ENCODE measurements around the gene DACT1.

DACT1 gene

GRCh38 chr14:58636129-58636528 is 1.6 kb upstream of the DACT1 start:
- no peak for DNase-seq (ENCODE audit: low spot score)

GRCh38 chr14:58637040-58637390 is 747 bp upstream of the DACT1 start:
- DNase-seq (ENCODE audit: low spot score), result no peak

- no peak for DNase-seq (ENCODE audit: low spot score)
Measured at GRCh38 chr14:58638231-58639197, 752 bp downstream of the DACT1 start.

DNA sequence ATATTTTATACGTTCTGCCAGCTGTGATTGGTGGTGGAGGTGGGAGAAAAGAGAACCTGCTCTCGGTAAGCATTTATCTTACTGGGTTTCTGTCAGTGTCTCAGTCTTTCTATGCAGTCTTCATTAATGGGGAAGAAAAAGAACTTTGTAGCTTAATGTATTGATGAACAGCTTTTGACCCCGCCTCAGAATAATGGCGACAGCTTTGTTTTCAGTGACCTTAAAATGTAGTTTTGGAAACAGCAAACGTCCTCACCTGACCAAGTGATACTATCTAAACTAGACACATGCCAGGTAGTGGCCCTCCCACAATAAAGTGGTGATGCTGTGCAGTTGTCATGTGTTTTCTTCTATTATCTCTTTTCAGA is 1.4 kb downstream of the DACT1 start:
- DNase-seq (ENCODE audit: low spot score), result no peak

- DNase-seq (ENCODE audit: low spot score), result peak; percentile 0
Measured at GRCh38 chr14:58639842-58640484, 2.2 kb downstream of the DACT1 start.

DNA sequence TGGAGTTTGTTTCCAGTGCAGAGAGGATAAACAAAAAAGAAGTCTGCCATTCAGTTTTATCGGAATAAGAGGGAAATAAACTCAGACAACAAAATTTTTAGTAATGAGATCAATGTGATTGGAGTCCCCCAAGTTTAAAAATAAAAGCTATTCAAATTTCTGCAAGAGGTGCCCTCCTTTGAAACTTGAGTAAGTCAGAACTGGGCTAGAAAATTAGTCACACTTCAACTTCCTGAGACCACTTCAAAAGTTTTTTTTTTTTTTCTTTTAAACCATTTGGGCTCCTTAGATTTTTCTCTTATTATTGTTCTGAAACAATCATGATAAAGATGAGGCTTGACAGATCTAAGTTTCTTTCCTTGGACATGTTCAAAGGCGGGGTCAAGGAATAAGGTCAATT is 3.2 kb downstream of the DACT1 start:
- no peak for DNase-seq (ENCODE audit: low spot score)

DNA sequence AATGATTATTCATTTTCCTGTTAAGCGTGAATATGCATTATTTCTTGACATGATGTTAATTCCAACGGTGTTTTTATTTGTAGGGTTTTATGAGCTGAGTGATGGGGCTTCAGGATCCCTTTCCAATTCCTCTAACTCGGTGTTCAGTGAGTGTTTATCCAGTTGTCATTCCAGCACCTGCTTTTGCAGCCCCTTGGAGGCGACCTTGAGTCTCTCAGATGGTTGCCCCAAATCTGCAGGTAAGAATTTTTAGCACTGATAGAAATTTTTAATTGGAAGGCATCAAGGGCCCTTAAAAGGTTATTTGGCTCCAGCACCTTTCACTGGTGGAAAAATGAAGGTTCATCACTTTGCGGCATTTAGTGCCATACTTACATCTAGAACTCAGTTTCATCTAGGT is 3.7 kb downstream of the DACT1 start:
- no peak for DNase-seq (ENCODE audit: low spot score)

DNA sequence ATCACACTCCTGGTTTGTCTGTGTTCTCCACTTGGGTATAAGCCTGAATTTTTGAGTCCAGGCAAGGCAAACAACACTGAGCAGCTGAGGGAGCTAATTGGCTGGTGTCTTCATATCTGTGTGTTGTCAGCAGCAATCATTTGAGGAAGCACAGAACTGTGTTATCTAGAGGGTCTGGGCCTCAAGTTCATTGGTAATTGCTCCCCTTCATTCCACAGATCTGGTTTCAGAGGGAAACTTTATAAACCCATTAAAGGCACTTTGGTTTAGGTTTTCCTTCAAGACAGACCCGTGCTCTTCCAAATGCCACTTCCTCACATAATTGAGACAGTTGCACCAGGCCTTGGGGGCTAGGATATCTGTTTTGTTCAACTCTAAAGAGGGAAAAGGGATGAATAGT is 5.6 kb downstream of the DACT1 start:
- DNase-seq (ENCODE audit: low spot score), result no peak

DNA sequence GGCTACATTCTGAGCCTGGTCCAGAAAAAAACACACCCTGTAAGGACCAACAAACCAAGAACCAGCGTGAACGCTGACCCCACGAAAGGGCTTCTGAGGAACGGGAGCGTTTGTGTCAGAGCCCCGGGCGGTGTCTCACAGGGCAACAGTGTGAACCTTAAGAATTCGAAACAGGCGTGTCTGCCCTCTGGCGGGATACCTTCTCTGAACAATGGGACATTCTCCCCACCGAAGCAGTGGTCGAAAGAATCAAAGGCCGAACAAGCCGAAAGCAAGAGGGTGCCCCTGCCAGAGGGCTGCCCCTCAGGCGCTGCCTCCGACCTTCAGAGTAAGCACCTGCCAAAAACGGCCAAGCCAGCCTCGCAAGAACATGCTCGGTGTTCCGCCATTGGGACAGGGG is 7.9 kb downstream of the DACT1 start:
- DNase-seq (ENCODE audit: low spot score), result no peak

- DNase-seq (ENCODE audit: low spot score), result no peak
Measured at GRCh38 chr14:58646479-58646878, 8.7 kb downstream of the DACT1 start.

DNA sequence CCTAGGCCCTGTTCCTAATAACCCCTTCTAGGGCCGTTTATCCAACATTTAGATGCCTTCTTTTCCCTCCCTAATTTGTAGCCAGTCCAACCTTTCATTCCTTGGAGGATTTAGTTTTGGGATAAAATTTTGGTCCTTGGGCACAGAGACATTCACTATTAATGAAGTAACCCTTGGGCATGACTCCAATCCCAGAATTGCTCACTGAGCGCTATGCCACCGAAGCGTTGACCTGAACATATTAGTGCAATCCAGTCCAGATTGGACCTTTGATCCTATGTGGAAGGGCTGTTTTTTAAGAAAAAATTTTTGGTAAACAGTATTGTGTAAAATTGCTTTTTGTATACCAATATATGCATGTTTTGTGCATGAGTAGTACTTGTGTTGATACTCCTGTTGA is 10.0 kb downstream of the DACT1 start:
- no peak for DNase-seq (ENCODE audit: low spot score)

DNA sequence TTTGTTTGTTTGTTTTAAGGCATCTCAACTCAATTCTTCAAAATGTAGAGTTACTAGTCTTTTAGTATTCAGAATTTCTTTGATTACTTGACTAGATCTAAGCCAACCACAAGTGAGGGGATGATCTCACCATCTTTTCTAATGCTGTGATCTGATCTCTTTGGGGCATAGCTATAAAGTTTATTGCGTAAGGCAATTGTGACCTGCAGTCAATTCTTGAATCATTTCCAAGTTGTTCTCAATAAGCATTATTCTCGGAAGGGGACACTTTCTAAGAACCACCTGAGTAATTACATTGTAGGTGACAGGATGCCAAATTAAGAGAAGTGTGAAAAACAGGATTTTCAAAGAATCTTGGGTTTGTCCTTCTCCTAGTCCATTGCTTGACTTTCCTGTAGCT is 13.1 kb downstream of the DACT1 start:
- DNase-seq (ENCODE audit: low spot score), result no peak

- DNase-seq (ENCODE audit: low spot score), result no peak
Measured at GRCh38 chr14:58656671-58657411, 19.1 kb downstream of the DACT1 start.

DNA sequence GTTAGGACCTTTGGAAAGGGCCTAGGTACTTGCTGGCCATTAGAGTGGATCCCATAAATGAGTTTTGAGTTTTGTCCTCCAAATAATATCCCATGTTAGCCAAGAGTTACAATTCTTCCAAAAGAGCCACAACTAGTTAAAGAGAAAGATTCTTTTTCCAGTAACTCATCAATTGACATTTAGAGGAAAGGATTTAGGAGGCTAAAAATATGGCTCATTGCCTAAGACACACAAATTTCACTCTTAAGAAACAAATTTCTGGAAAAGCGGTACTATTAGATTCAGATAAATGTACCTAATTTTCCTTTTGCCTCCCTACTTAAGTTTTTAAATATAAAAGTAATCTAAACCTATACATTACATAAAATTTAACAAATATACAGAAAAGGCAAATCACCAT is 21.3 kb downstream of the DACT1 start:
- no peak for DNase-seq (ENCODE audit: low spot score)

GRCh38 chr14:58659846-58660245 is 22.1 kb downstream of the DACT1 start:
- DNase-seq (ENCODE audit: low spot score), result no peak

DNA sequence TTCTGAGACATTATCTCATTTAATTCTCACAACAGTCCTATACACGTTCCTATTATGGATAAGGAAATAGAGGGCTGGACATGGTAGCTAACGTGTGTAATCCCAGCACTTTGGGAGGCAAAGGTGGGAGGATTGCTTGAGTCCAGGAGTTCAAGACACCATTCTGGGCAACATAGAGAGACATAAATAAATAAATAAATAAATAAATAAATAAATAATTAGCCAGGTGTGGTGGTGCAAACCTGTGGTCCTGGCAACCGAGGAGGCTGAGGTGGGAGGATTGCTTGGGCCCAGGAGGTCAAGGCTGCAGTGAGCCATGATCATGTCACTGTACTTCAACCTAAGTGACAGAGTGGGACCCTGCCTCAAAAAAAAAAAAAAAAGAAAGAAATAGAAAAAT is 22.6 kb downstream of the DACT1 start:
- DNase-seq (ENCODE audit: low spot score), result no peak

GRCh38 chr14:58662018-58662417 is 24.3 kb downstream of the DACT1 start:
- DNase-seq (ENCODE audit: low spot score), result no peak

GRCh38 chr14:58662759-58663158 is 25.0 kb downstream of the DACT1 start:
- DNase-seq (ENCODE audit: low spot score), result no peak

DNA sequence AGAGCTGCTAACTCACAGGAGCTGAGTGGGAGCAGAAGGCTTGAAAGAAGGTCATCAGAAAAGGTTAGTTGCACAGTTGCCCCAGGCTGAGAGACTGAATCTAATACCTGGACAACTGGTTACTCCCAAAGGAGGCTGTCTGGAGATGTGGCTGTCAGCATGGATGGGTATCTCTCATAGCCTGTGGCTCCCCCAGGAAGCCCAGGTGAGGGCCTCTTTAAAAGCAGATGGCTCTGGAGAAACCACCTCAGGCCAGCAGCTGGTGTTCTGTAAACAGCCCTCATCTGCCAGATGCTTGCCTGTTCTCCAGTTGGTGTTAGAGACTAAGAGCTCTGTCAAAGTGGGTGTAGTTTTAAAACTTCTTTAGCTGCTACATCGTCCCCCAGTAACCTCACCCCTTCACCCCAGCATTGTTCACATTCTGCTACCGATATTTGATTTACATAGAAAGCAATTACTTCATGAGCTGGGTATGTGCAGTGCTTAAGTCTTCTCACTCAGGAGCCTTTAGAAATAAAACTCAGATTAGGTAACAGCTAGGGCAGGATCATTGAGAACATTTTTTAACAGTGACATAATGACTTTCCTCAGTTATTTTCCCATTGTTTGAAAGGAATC is 25.8 kb downstream of the DACT1 start:
- DNase-seq (ENCODE audit: low spot score), result no peak

DNA sequence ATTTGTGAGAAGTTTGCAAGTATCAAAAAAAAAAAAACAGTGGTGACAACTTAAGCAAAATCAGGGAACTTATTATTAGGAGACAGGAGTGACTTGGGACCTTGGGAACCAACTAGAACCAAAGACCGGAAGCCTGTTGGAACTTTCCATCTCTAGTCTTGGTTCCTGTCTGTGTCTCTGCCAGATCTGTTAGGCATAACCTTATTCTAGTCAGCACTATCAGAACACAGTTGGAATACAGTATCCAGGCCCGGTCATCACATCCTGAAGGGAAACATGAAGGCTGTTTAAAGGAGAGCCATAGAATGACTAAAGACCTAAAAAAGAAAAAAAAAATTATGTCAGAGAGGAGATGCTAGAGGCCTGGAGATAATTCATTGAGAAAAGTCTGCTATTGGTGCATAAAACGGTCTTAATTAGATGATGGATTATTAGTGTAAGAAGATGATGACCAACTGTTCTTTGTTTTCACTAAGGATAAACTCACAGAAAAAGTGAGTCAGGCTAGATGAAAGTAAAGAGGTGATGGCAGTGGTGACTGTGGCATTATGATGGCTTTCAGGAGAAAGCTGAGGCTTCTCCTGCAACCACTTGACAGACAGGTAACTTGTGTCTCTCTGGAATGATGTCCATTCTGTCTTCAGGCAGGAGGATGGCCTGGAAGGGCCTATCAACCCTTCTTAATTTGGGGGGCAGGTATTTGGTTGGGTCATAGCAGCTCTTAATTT is 28.2 kb downstream of the DACT1 start:
- DNase-seq (ENCODE audit: low spot score), result no peak

DNA sequence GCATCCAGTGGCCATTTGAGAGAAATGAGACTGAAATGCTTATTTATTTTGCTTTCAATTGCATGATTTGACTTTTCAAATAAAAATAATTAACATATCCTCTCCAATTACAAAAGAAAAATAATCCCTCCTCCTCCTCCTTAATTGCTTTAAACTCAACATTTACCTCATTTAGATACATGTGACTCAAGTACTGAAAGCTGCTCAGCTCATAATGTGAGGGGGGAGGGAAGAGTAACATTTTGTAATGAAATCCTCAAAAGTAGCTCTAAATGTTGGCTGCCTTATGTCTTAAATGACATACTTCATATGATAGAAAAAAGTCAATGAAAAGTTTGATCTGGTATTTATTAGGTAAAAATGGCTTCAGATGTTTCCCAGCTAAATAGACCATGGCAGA is 29.0 kb downstream of the DACT1 start:
- no peak for DNase-seq (ENCODE audit: low spot score)

DNA sequence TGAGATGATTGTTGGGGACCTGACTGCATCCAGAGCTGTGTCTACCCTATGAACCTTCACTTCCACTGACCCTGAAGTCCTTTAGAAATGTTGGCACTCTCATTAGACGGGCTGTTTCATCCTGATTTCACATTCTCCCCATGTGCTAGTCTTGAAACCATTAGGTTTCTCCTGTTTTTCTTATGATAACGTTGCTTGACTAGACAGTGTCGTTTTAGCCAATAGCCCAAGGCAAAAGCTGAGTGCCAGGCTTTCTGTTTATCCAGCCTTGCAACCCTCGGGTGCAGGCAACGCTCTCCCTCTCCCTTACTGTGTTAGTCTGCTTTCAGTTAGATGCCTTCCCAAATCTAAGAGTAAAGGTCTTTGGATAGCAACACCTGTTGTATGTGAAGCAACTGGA is 30.1 kb downstream of the DACT1 start:
- DNase-seq (ENCODE audit: low spot score), result no peak

Measured in NAMALWA (cell line).